Cardiac septum (tissue), 1 donor: ENCODE results near the gene UTS2B. TPM values are rescaled to one million over a fixed set of nuclear protein-coding genes. Genes with fewer than 3 reads are reported as not detected.
"Not testable (repeated sequence)": the region's sequence is repeated elsewhere in the genome, so short reads cannot be mapped to it uniquely, and the experiment has no call there.

ENCODE experiments used
- DNase-seq: peaks from one replicate; pipeline ENCODE4 v3.0.0-alpha.2; 2020; ENCODE audit warnings: low spot score
- intact Hi-C: fragments of 100-400 bp; cut with DNase I; formaldehyde crosslinking; loops from one replicate; pipeline ENCODE4 v1.14.0; 2022
- total RNA-seq: library from RNA; stranded (reverse); fragmentation: NEBNext Ultra II Directional; extraction: Animal tissue kit (Norgen Biotek cat#: 25700); gene quantifications from one replicate; pipeline ENCODE4 v1.2.1, GENCODE V29; 2021
- donor health status: DM: no; HTN: no; CAD: no.

UTS2B gene
- total RNA-seq, 1 donor from 2014 or later: not detected

- intact Hi-C loops: no loop called here
- no peak for DNase-seq
Observed at GRCh38 chr3:191292243-191293015, 37.9 kb downstream of the UTS2B start.

- intact Hi-C loops: no loop called here
- no peak for DNase-seq
Observed at GRCh38 chr3:191290311-191291025, 39.9 kb downstream of the UTS2B start.

GRCh38 chr3:191283400-191283799, 46.9 kb downstream of the UTS2B start:
- intact Hi-C loops: no loop called here
- DNase-seq: no peak

- no peak for DNase-seq
- intact Hi-C loops: no loop called here
Observed at GRCh38 chr3:191282251-191283185, 47.8 kb downstream of the UTS2B start.

- DNase-seq: no peak
- intact Hi-C loops: no loop called here
Observed at GRCh38 chr3:191280882-191281281, 49.4 kb downstream of the UTS2B start.

GRCh38 chr3:191280111-191280510, 50.2 kb downstream of the UTS2B start:
- intact Hi-C loops: no loop called here
- DNase-seq: no peak

- no peak for DNase-seq
- intact Hi-C loops: no loop called here
Observed at GRCh38 chr3:191275751-191276150, 54.6 kb downstream of the UTS2B start.

- DNase-seq, intact Hi-C loops: not testable (repeated sequence)
Observed at GRCh38 chr3:191275244-191275643, 55.1 kb downstream of the UTS2B start.

GRCh38 chr3:191269289-191270085, 60.8 kb downstream of the UTS2B start:
- no peak for DNase-seq
- intact Hi-C loops: no loop called here

GRCh38 chr3:191268737-191269136, 61.6 kb downstream of the UTS2B start:
- DNase-seq: no peak
- intact Hi-C loops: no loop called here

- DNase-seq: no peak
- intact Hi-C loops: no loop called here
Observed at GRCh38 chr3:191263850-191264249, 66.5 kb downstream of the UTS2B start.

GRCh38 chr3:191263365-191263764, 67.0 kb downstream of the UTS2B start:
- DNase-seq: no peak
- intact Hi-C loops: no loop called here

GRCh38 chr3:191262650-191263049, 67.7 kb downstream of the UTS2B start:
- DNase-seq: no peak
- intact Hi-C loops: no loop called here

- DNase-seq: no peak
- intact Hi-C loops: no loop called here
Observed at GRCh38 chr3:191261304-191261638, 69.1 kb downstream of the UTS2B start.

- no peak for DNase-seq
- intact Hi-C loops: no loop called here
Observed at GRCh38 chr3:191260431-191261303, 69.7 kb downstream of the UTS2B start.

- no peak for DNase-seq
- intact Hi-C loops: no loop called here
Observed at GRCh38 chr3:191259486-191259885, 70.8 kb downstream of the UTS2B start.

- intact Hi-C loops: no loop called here
- DNase-seq: no peak
Observed at GRCh38 chr3:191257286-191257685, 73.0 kb downstream of the UTS2B start.

- intact Hi-C loops: no loop called here
- DNase-seq: no peak
Observed at GRCh38 chr3:191256405-191256804, 73.9 kb downstream of the UTS2B start.
